GM23248 (cell line): Measurements from ENCODE around the gene ROBO2.

ENCODE experiments used
- EZH2 ChIP-seq: fragments of 200-600 bp; sonication (generic); IDR thresholded peaks from 2 replicates; pipeline ENCODE4 v1.6.1; 2018; ENCODE audit warnings: antibody characterized with exemption, mild to moderate bottlenecking; ENCODE audit not compliant: insufficient read depth, poor library complexity, severe bottlenecking
- EZH2phosphoT487 ChIP-seq: fragments of 200-600 bp; sonication (generic); IDR thresholded peaks from 2 replicates; pipeline ENCODE4 v1.6.1; 2018; ENCODE audit warnings: antibody characterized with exemption, moderate library complexity, mild to moderate bottlenecking, low read depth; ENCODE audit not compliant: insufficient read depth

DNA sequence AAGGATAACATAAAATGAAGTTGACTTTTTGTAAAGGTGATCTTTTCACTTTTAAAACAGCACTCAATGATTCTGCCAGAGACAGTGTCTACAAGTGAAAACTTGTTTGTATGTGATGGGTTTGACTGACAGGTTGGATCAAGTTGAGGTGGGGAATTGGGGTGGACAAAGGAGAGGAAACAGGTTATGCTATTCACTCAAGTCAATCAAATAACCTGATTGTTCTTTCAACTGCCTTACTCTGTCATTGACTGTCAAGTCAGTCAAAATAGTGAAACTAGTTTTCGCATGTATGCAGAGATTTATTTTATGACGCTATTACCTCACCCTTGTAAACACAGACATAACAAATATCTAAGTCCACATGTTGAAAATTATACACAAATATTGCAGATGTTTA, 187.7 kb downstream of the ROBO2 start:
- TF ChIP-seq EZH2 (no peak), EZH2phosphoT487 (no peak)
